Measurements from ENCODE around the gene FAM241B. TPM values are rescaled to one million over a fixed set of nuclear protein-coding genes. Genes with fewer than 3 reads are reported as not detected.

FAM241B gene
- total and polyA plus RNA-seq, 2 of the 4 experiments (the other 2 are of a cell fraction) = 0.18 to 1.4 TPM

DNA sequence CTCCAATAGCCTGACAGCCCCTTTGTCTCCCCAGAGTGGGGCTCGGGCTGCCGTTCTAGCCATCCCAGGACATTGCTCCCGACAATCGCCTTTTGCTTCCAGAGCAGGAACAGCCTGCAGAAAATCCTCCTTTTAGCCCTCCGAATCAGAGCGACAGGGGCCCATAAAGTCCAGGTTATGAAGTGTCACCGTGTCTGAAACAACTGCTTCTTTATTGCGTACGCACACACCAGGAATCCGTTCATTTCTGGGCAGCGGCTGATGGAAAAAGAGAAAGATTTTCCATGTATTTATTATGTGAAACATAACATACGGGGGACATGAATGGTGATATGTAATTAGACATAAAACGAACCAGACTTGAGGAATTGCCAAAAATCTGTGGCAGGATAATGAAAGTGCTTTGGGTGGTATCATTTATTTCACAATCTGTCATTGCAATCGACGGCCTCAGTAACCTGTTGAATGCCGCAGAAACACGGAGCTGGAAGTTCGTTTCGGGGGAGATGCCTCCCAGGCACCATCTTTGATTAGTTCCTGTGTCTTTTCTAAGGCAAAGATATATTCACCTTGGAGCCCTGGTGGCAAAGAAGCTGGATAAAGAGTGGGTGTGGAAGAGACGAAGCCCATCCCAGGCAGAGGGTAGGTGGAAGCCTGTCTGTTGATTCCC is 48.1 kb downstream of the FAM241B start:
- Histone ChIP-seq H3K9ac (ENCODE audit: low read depth, low read length) (no peak overlapping the region), H3K18ac (ENCODE audit: low read depth, low read length) (no peak overlapping the region), H2BK120ac (ENCODE audit: low read depth, low read length) (no peak overlapping the region), H4K5ac (ENCODE audit: low read depth, low read length) (no peak overlapping the region), H3K36me3 (ENCODE audit: control insufficient read depth, insufficient read depth, low read length) (no peaks in the 10 kb centered on the region), H2BK20ac (ENCODE audit: low read depth, low read length) (no peak overlapping the region), H3K27ac (ENCODE audit: insufficient read depth, low read length) (no peak overlapping the region), H4K8ac (ENCODE audit: low read depth in 2 of 2, low read length in 2 of 2) (no peak overlapping the region), H2AFZ (replicated peaks; ENCODE audit: low read length, poor library complexity) (no peak overlapping the region), H2BK5ac (ENCODE audit: low read depth, low read length, poor library complexity, severe bottlenecking) (no peak overlapping the region), H3K23ac (ENCODE audit: low read depth, low read length) (no peak overlapping the region), H3K79me1 (ENCODE audit: low read depth in 1 of 2, low read length in 2 of 2) (no peaks in the 10 kb centered on the region), H2AK9ac (replicated peaks; ENCODE audit: low read depth, low read length, poor library complexity) (no peak overlapping the region), H2BK15ac (ENCODE audit: low read depth, low read length) (no peak overlapping the region), H3K4ac (ENCODE audit: low read depth, low read length) (no peak overlapping the region), H3K9me3 (ENCODE audit: control insufficient read depth, insufficient read depth, low read length) (peaks cover 8% of the 10 kb centered on the region), H3K27me3 (ENCODE audit: control insufficient read depth, insufficient read depth, low read length) (peaks cover 87% of the 10 kb centered on the region), H2AK5ac (ENCODE audit: low read depth, low read length) (no peak overlapping the region), H3K9me1 (ENCODE audit: insufficient read depth, low read length) (no peaks in the 10 kb centered on the region), H3K4me3 (ENCODE audit: insufficient read depth, low read depth, low read length) (no peak overlapping the region), H3K14ac (replicated peaks; ENCODE audit: low read depth, low read length) (no peak overlapping the region), H3K4me1 (ENCODE audit: control insufficient read depth, insufficient read depth, low read length) (no peaks in the 10 kb centered on the region), H3K4me2 (ENCODE audit: low read depth, low read length) (no peak overlapping the region; the same call in 1 of the 2 replicates), H4K91ac (ENCODE audit: insufficient read depth, low read depth, low read length) (no peak overlapping the region), H3K56ac (ENCODE audit: extremely low read depth, insufficient read depth, low read length) (no peak overlapping the region), H4K20me1 (ENCODE audit: insufficient read depth, low read length) (no peaks in the 10 kb centered on the region)
- intact Hi-C loops (cut with micrococcal nuclease) (no loop called here), dilution Hi-C loops (cut with HindIII; ENCODE audit: low sequenced_read_pairs, unreplicated experiment) (no loop called here), in situ Hi-C loops (cut with MboI; ENCODE audit: low sequenced_read_pairs) (no loop called here)
- TF ChIP-seq RFX5 (IDR thresholded peaks at IDR 0.05; ENCODE audit: low read depth, low read length) (no peak), POLR2A (IDR thresholded peaks at IDR 0.05; ENCODE audit: low read depth, low read length) (no peak), MAZ (IDR thresholded peaks at IDR 0.05; ENCODE audit: borderline replicate concordance, low read depth, low read length) (no peak), FOS (IDR thresholded peaks at IDR 0.05; ENCODE audit: low read depth, low read length) (no peak), BHLHE40 (IDR thresholded peaks at IDR 0.05; ENCODE audit: low read depth, low read length) (no peak), RCOR1 (IDR thresholded peaks at IDR 0.05; ENCODE audit: insufficient replicate concordance, low read length) (no peak), MAFK (IDR thresholded peaks at IDR 0.05; ENCODE audit: low read depth, low read length) (no peak), CHD1 (IDR thresholded peaks at IDR 0.05; ENCODE audit: low read depth, low read length) (no peak), MXI1 (IDR thresholded peaks at IDR 0.05; ENCODE audit: borderline replicate concordance, low read depth, low read length) (no peak), CEBPB (IDR thresholded peaks at IDR 0.05; ENCODE audit: low read depth, low read length) (no peak), SMC3 (IDR thresholded peaks at IDR 0.05; ENCODE audit: low read depth, low read length) (no peak), RAD21 (IDR thresholded peaks at IDR 0.05; ENCODE audit: low read length) (no peak), NFE2L2 (IDR thresholded peaks at IDR 0.05; ENCODE audit: low read depth, low read length) (no peak)
- TF ChIP-seq, protein P1, sequence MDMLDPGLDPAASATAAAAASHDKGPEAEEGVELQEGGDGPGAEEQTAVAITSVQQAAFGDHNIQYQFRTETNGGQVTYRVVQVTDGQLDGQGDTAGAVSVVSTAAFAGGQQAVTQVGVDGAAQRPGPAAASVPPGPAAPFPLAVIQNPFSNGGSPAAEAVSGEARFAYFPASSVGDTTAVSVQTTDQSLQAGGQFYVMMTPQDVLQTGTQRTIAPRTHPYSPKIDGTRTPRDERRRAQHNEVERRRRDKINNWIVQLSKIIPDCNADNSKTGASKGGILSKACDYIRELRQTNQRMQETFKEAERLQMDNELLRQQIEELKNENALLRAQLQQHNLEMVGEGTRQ (IDR thresholded peaks at IDR 0.05; ENCODE audit: low read depth, low read length) = no peak
- TF ChIP-seq, protein P2, sequence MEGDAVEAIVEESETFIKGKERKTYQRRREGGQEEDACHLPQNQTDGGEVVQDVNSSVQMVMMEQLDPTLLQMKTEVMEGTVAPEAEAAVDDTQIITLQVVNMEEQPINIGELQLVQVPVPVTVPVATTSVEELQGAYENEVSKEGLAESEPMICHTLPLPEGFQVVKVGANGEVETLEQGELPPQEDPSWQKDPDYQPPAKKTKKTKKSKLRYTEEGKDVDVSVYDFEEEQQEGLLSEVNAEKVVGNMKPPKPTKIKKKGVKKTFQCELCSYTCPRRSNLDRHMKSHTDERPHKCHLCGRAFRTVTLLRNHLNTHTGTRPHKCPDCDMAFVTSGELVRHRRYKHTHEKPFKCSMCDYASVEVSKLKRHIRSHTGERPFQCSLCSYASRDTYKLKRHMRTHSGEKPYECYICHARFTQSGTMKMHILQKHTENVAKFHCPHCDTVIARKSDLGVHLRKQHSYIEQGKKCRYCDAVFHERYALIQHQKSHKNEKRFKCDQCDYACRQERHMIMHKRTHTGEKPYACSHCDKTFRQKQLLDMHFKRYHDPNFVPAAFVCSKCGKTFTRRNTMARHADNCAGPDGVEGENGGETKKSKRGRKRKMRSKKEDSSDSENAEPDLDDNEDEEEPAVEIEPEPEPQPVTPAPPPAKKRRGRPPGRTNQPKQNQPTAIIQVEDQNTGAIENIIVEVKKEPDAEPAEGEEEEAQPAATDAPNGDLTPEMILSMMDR (conservative IDR thresholded peaks at IDR 0.05; ENCODE audit: low read depth, low read length) = no peak
- TF ChIP-seq, protein P3, sequence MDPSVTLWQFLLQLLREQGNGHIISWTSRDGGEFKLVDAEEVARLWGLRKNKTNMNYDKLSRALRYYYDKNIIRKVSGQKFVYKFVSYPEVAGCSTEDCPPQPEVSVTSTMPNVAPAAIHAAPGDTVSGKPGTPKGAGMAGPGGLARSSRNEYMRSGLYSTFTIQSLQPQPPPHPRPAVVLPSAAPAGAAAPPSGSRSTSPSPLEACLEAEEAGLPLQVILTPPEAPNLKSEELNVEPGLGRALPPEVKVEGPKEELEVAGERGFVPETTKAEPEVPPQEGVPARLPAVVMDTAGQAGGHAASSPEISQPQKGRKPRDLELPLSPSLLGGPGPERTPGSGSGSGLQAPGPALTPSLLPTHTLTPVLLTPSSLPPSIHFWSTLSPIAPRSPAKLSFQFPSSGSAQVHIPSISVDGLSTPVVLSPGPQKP (IDR thresholded peaks at IDR 0.05; ENCODE audit: borderline replicate concordance, low read depth, low read length) = no peak
- DNase-seq (no peak), ATAC-seq (ENCODE audit: low read depth) (no peak)
- 9% methylated on average over 5 of the region's 20 CpGs; no CpG with 5 or more reads in 1 of the 2 experiments for WGBS, 2 experiments (ENCODE audit: extremely low coverage in 2 of 2, insufficient read length in 1 of 2)
- ChIA-PET CTCF (no interaction called here), POLR2A (ENCODE audit: unreplicated experiment) (no interaction called here)
- BruUV-seq (replicated peaks) = no TSS peak

Data from IMR-90 (cell line).